ENCODE measurements around the gene SLC10A3.

SLC10A3 gene

GRCh38 chrX:154437971-154438893 lies 52.2 kb downstream of the SLC10A3 start:
- no peak for DNase-seq

Measured in activated T-cell treated with anti-CD3 and anti-CD28 coated beads, Interleukin-2, amount 50 U/mL, for 48 hours (primary cell).